KMS-11 (cell line): ENCODE data around the gene FMC1.

Source experiments
- H2AFZ ChIP-seq: fragments of 200-600 bp; sonication (generic); 2 replicates; pipeline ENCODE4 v1.6.1; 2016; ENCODE audit warnings: antibody characterized with exemption, mixed run types, low read depth
- H3K27ac ChIP-seq: fragments of 200-600 bp; sonication (generic); 2 replicates; pipeline ENCODE4 v1.6.1; 2016; ENCODE audit warnings: mild to moderate bottlenecking, mixed run types
- H3K27me3 ChIP-seq: fragments of 200-600 bp; sonication (generic); 2 replicates; pipeline ENCODE4 v1.6.1; 2017; ENCODE audit warnings: mild to moderate bottlenecking, low read depth, mixed run types, moderate library complexity; ENCODE audit not compliant: insufficient read depth
- H3K36me3 ChIP-seq: fragments of 200-600 bp; sonication (generic); 2 replicates; pipeline ENCODE4 v1.6.1; 2017; ENCODE audit warnings: mild to moderate bottlenecking, mixed run types; ENCODE audit not compliant: insufficient read depth
- H3K4me1 ChIP-seq: fragments of 200-600 bp; sonication (generic); 2 replicates; pipeline ENCODE4 v1.6.1; 2016; ENCODE audit warnings: mild to moderate bottlenecking, low read depth, mixed run types; ENCODE audit not compliant: poor library complexity, severe bottlenecking
- H3K4me2 ChIP-seq: fragments of 200-600 bp; sonication (generic); 2 replicates; pipeline ENCODE4 v1.7.0; 2016; ENCODE audit warnings: mild to moderate bottlenecking, mixed run types
- H3K4me3 ChIP-seq: fragments of 200-600 bp; sonication (generic); IDR thresholded peaks from 2 replicates; pipeline ENCODE4 v1.6.1; 2017; ENCODE audit warnings: low read depth, low read length, mixed read lengths; ENCODE audit not compliant: insufficient read depth
- H3K79me2 ChIP-seq: fragments of 200-600 bp; sonication (generic); 2 replicates; pipeline ENCODE4 v1.6.1; 2016; ENCODE audit warnings: low read depth, mixed run types; ENCODE audit not compliant: insufficient read depth
- H3K9ac ChIP-seq: fragments of 200-600 bp; sonication (generic); 2 replicates; pipeline ENCODE4 v1.6.1; 2016; ENCODE audit warnings: mild to moderate bottlenecking, mixed run types
- H4K20me1 ChIP-seq: fragments of 200-600 bp; sonication (generic); 2 replicates; pipeline ENCODE4 v1.6.1; 2016; ENCODE audit warnings: mild to moderate bottlenecking, mixed run types; ENCODE audit not compliant: insufficient read depth
- TF ChIP-seq, protein P1 (sequence below): fragments of 200-600 bp; sonication (generic); conservative IDR thresholded peaks from 2 replicates; pipeline ENCODE4 v1.6.1; 2017; ENCODE audit warnings: low read depth, mild to moderate bottlenecking, antibody characterized with exemption, low read length, moderate library complexity, mixed read lengths

Gene FMC1, protein sequence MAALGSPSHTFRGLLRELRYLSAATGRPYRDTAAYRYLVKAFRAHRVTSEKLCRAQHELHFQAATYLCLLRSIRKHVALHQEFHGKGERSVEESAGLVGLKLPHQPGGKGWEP

DNA sequence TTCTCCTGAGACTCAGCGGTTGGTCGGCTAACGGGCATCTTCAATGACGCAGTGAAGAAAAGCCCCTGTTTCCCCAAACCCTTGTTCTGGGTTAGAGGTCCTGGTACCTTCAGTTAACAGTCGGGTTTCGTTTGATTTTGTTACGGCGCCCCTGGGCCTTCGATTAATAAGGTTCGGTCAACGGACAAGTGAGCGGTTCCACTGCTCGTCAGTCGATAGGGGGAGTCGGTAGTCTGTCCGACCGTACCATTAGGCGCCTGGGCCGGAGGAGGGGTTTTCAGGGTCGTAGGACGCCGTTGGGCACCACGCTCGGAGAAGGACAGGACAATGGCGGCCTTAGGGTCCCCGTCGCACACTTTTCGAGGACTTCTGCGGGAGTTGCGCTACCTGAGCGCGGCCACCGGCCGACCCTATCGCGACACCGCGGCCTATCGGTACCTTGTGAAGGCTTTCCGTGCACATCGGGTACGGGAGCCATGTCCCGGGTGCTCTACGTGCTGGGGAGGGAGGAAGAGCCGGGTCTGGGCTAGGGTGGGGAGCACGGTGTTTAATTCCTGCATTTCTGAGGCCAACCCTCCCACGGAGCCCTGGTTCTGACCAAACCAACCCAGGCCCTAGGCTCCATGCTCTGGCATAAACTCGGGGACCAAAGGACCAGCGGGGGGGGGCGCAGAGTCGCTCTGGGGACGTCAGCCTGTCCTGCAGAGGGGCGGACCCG, at the start of gene FMC1:
FMC1 (plus strand) TSS at position 280 of the 718 bp plus-strand sequence; CDS start at position 328, 48 bp downstream.
- TF ChIP-seq, protein P1, sequence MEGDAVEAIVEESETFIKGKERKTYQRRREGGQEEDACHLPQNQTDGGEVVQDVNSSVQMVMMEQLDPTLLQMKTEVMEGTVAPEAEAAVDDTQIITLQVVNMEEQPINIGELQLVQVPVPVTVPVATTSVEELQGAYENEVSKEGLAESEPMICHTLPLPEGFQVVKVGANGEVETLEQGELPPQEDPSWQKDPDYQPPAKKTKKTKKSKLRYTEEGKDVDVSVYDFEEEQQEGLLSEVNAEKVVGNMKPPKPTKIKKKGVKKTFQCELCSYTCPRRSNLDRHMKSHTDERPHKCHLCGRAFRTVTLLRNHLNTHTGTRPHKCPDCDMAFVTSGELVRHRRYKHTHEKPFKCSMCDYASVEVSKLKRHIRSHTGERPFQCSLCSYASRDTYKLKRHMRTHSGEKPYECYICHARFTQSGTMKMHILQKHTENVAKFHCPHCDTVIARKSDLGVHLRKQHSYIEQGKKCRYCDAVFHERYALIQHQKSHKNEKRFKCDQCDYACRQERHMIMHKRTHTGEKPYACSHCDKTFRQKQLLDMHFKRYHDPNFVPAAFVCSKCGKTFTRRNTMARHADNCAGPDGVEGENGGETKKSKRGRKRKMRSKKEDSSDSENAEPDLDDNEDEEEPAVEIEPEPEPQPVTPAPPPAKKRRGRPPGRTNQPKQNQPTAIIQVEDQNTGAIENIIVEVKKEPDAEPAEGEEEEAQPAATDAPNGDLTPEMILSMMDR = peak; percentile 73
- H3K4me1 ChIP-seq = peaks cover 12% of the 10 kb centered on the region
- no peaks in the 10 kb centered on the region; the same call in 1 of the 2 replicates for H3K36me3 ChIP-seq
- no peaks in the 10 kb centered on the region for H3K27me3 ChIP-seq
- peak within 1 kb of the TSS; percentile 76 for H2AFZ ChIP-seq
- peak within 1 kb of the TSS; percentile 66 for H3K4me3 ChIP-seq
- H4K20me1 ChIP-seq = no peaks in the 10 kb centered on the region
- H3K9ac ChIP-seq = peak within 1 kb of the TSS; percentile 96
- peak within 1 kb of the TSS; percentile 95 for H3K27ac ChIP-seq
- H3K4me2 ChIP-seq = peak within 1 kb of the TSS; percentile 90
- peaks cover 20% of the 10 kb centered on the region for H3K79me2 ChIP-seq

DNA sequence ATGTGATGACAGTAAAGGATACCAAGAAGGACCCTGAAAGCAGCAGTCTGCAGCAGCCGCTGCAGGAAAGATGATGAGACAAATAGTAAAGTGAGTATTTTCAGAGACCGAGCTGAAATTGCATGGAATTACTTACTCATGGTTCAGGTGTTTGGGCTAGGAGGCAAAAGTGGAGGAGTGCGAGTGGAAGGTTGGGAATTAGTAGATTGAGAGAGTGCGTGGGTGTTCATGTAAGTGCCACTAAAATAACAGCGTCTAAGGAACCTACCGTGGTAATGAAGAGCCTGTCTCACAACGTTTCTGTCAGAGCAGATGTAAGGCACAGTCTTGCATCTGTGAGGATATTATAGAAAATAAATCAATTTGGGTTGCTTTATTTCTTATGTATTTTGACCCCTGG, 48.3 kb upstream of the FMC1 start:
- no peak overlapping the region for H2AFZ ChIP-seq
- H3K27me3 ChIP-seq = no peaks in the 10 kb centered on the region
- H3K79me2 ChIP-seq = no peaks in the 10 kb centered on the region
- H3K4me1 ChIP-seq = peaks cover 24% of the 10 kb centered on the region
- TF ChIP-seq, protein P1 = no peak
- H3K36me3 ChIP-seq = no peaks in the 10 kb centered on the region
- no peaks in the 10 kb centered on the region for H4K20me1 ChIP-seq
- no peak overlapping the region for H3K27ac ChIP-seq
- no peak overlapping the region for H3K4me2 ChIP-seq
- H3K4me3 ChIP-seq = no peak overlapping the region
- H3K9ac ChIP-seq = no peak overlapping the region

DNA sequence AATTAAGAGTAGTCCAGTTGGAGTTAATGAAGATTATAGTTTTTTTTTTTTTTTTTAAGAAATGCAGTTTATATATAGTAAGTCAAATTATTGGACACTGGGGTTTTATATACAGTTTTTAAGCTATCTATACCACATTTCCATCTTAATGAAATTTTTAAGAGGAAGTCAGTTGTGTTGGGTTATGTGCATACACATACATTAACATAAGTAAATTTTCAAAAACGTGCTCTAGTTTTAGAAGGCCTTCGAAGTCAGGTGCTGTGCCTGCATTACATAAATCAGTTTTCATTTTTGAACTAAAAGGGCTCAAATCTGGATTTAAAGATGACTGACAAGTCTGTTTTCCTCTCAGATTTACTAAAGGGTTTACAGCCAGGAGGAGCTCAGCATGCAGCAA, 47.6 kb upstream of the FMC1 start:
- Histone ChIP-seq H3K79me2 (no peaks in the 10 kb centered on the region), H4K20me1 (no peaks in the 10 kb centered on the region), H3K4me3 (no peak overlapping the region), H3K4me2 (no peak overlapping the region), H3K27me3 (no peaks in the 10 kb centered on the region), H2AFZ (no peak overlapping the region), H3K36me3 (no peaks in the 10 kb centered on the region), H3K27ac (no peak overlapping the region), H3K4me1 (peaks cover 31% of the 10 kb centered on the region), H3K9ac (no peak overlapping the region)
- TF ChIP-seq, protein P1 = no peak

DNA sequence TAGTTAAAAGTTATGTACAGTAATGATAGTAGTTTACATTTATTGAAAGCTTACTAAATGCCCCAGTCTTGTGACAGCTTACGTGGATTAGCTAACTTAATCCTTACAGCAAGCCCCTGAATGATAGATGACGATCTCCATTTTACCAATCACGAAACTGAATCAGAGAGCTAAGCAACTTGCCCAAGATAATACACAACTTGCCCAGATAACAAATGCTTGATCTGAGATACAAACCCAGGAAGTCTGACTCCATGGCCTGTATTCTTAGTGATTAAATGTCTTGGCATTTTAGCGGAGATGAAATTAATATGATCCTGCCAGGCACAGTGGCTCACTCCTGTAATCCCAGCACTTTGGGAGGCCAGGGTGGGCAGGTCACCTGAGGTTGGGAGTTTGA, 46.9 kb upstream of the FMC1 start:
- H3K79me2 ChIP-seq = no peaks in the 10 kb centered on the region
- no peaks in the 10 kb centered on the region for H3K27me3 ChIP-seq
- H3K4me1 ChIP-seq = peaks cover 36% of the 10 kb centered on the region
- H4K20me1 ChIP-seq = no peaks in the 10 kb centered on the region
- TF ChIP-seq, protein P1 = no peak
- no peak overlapping the region for H3K4me2 ChIP-seq
- H3K9ac ChIP-seq = no peak overlapping the region
- no peak overlapping the region for H3K27ac ChIP-seq
- no peaks in the 10 kb centered on the region for H3K36me3 ChIP-seq
- H3K4me3 ChIP-seq = no peak overlapping the region
- no peak overlapping the region for H2AFZ ChIP-seq
